Inflammatory macrophage (primary cell): ENCODE data around the gene FHAD1.

Source experiments
- DNase-seq, 2 donors: peaks; one replicate each; pipeline ENCODE4 v3.0.0-alpha.2; 2020 to 2022

The FHAD1 gene

DNA sequence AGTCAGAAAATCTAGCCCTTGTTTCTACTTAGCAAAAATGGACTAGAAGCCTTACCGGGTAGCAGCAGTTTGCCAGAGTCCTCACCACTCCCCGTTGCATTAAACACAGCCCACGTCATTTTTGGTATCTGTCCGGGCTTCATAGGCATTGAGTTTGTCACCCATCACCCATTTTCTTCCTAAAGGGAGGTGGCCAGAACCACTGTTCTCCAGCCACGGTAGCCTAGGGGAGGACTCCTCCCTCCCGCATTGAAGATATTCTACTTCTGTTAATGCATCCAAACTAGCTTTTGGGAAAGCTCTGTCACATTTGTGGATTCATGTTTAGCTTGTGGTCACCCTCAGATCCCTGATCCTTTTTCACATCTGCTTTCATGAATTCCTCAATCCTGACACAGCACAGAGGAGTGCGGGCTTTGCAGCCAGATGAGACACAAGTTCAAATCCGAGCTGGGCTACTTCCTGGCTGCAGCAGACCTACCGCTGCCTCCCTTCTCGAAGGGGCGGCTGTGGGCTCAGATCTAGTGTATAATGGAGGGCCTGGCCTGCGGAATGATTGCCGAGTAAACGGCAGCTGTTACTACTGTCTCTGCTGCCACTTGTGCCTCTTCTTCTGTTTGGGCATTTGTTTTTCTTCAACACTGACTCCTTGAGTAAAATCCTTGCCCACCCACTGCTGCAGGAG lies 99.5 kb downstream of the FHAD1 start:
- peak; percentile 7 to 32 for DNase-seq

DNA sequence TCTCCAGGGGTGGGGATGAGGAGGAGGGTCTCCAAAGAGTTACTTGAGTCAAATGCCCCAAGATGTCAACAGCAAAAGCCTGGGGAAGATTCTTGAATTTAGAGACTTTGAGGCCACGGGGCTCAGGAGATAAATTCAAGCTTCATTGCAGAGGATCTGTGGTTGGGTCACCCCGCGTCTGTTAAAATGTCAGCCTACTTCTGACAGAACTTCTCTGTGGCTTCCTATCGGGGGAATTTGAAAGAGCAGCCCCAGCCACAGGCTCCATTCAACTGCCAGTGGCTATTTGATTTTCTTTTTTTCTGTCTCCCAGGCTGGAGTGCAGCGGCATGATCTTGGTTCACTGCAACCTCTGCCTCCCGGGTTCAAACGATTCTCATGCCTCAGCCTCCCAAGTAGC lies 100.2 kb downstream of the FHAD1 start:
- no peak for DNase-seq

DNA sequence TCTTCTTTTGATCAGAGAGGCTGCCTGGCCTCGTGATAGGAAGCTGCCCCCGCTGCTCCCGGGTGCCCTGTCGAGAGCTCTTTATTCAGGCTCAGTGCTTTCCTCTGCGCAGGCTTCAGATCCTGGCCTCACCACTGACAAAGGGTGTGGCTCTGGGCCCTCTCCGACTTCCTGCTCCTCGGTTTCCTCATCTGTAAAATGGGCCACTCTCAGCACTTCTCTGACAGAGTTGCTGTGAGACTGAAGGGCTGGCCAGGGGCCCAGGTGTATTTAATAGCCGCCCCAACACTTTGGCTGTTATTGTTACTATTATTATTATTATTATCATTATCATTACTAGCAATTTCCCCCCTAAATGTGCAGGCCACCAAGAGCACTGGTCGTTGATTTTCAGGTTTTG lies 101.6 kb downstream of the FHAD1 start:
- DNase-seq = no peak

DNA sequence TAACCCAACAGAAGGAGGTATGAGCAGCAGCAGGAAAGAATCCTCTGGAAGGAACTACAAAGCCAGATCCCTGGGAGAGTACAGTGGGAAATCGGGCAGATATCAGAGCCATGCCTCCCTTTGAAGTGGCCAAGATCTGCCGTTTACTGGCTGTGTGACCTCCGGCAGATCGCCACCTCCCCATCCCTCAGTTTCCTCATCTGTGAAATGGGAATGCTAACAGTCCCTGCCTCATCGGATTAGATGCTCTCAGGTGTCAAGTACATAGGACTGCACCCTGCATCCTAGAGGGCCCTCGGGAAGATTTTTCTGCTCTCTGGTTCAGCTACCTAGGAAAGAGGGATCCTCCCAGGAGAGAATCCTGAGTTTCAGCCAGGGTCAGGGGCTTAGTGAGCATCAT lies 102.1 kb downstream of the FHAD1 start:
- DNase-seq = no peak

DNA sequence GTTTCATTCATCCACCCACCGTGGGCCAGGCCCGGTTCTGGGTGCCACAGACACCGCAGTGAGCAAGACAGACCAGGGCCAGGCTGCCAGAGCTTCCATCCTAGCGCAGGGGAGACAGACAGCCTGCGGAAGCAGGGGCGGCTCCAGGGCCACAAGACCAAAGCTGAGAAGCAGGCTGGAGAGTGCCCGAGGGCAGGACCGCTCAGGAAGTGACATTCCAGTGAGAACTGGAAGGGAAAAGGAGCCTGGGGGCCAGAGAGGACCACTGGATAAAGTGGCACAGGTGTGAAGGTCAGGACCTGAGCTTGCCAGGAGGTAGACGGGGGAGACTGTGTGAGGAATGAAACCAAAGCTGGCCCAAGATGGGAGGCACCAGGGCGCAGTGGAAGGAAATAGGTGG lies 103.1 kb downstream of the FHAD1 start:
- no peak for DNase-seq

DNA sequence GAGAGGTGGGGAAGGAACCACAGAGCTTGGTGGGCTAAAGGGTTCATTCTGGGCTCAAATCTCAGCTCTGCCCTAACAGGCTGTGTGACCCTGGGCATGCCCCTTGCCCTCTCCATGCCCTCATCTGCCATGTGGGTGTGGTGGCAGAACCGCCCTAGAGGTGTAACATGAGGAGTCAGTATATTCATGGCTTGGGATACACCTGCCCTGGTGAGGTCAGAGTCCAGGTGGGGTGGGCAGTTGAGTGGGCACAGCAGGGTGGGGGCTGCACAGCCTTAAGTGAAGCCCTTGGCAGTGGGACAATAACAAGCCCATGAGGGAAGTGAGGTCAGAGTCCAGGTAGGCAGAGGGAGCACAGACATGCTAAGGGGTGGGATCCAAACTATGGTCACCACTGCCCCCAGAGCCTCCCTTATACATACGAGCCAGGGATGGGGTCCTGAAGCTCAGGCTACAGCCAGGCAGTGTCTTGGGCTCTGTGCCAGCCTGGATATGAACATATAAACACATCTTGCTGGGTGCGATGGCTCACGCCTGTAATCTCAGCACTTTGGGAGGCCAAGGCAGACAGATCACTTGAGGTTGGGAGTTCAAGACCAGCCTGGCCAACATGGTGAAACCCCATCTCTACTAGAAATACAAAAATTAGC lies 103.7 kb downstream of the FHAD1 start:
- no peak for DNase-seq

DNA sequence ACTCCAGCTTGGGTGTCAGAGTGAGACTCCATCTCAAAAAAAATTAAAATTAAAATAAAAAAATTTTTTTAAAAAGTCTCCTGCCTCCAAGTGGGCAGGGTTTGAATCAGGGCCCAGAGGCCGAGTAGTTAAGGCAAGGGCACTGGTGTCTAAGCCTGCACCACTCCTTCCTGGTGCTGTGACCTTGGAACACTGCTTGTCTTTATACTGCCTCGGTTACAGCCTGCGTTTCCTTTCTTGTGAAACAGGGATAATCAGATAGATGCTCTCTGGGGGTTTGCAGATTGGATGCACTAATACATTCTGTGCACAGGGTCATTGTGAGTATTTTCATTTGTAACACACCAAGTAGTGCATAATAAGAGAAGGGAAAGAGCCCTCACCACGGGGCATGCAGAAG lies 104.3 kb downstream of the FHAD1 start:
- no peak for DNase-seq

DNA sequence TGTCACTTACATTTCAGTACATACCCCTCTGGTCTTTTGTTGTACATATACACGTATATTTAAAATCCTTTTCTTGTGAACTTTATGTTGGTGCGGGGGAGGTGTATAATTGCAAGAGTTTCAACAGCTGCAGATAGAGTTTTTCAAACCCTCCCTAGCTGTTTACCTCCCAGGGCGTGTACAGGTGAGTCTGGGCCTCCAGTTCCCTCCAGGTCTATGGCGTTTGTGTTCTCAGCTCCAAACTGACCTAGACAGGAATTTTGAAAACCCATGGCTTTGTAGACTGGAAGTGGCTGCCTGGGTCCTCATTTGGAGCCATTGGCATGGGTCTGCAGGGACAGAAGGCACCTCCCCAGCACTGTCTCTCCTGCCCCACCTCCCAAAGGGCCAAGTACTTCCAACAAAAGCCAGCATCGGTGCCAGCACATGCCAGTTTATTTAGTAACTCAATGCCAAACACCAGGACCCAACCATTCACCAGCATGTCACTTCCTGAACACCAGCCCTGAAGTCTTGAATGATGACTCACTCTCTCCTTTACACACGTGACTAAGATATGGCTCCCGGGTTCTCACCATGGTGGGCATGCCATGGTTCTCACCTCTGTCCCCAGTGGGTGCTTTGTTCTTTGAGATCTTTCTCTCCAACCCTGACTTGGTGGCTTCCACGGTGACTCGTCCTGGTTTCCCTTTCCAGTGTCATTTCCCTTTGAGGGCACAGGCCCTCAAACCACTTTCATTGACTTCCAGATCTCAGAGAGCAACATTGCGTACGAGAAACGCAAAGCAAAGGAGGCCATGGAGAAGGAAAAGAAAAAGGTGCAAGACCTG lies 105.3 kb downstream of the FHAD1 start:
- peak; percentile 25 to 33 for DNase-seq

DNA sequence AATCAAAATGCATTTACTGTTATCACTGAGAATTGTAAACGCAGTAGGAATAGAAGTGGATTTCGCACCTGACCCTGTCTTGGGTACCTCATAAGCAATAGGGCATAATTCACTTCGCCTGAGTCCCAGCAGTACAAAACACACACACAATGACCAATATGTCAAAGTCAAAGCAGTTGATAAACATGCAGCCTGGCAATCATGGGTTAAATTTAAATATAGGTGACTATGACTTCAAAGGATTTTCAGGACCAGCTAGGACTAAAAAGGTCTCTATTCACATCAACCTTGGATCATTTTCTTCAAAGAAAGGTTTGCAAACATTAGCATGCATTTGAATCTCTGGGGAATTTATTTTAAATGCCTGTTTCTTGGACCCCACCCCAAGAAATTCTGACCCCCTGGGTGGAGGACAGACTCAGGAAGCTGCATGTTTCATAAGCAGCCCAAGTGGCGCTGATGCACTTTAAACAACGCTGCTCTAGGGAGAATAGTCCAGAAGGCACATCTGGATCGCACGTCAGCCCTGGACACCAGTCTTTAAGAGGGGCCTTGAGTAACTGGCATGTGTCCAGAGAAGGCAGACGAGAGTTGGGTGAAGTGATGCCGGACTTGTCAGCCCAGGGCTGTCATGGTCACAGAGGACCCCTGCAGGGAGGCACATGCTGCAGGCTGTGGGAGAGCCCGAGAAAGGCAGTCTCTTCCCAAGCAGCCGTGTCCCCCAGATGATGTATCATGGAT lies 107.0 kb downstream of the FHAD1 start:
- DNase-seq = no peak

DNA sequence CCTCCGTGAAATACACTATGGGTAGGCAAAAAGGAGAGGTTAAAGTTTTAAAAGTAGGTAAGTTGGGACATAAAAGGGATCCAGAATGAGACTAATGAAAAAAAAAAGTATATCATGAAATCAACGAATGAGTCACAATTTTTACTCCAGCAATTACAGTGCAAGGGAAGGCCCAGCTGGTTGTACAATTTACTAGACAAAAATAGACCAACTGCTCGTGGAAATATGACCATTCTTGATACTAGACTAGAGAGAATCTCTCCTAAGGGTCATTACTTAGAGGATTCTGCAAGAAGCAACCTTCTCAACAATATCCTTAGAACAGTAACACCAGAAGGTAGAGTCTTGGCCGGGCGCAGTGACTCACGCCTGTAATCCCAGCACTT lies 107.5 kb downstream of the FHAD1 start:
- no peak for DNase-seq

DNA sequence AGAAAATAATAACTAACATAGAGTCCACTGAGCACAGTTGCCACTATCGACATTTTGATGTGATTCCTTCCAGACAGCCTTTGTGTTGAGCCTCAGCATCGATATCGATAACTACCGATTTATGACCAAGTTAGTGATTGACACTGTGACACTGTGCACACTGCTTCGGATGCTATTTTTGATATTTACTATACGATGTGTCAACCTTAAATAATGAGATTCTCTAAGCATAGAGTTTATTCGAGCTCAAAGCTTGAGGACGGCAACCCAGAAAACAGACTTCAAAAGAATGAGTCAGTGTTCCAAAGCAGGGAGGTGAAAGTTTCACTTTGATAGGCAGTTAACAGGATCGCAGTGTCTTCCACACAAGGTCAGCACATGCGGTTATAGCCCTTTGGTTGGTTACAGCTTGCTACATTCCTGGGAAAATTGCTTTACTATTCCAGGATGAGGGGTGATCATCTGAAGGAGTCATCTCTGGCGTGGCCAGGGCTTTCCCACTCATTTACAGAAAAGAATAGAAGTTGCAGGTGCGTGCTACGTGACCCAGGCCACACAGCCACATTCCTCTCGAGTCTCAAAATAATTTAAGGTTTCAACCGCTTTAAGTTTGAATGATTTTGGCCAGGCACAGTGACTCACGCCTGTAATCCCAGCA lies 109.1 kb downstream of the FHAD1 start:
- DNase-seq = no peak

DNA sequence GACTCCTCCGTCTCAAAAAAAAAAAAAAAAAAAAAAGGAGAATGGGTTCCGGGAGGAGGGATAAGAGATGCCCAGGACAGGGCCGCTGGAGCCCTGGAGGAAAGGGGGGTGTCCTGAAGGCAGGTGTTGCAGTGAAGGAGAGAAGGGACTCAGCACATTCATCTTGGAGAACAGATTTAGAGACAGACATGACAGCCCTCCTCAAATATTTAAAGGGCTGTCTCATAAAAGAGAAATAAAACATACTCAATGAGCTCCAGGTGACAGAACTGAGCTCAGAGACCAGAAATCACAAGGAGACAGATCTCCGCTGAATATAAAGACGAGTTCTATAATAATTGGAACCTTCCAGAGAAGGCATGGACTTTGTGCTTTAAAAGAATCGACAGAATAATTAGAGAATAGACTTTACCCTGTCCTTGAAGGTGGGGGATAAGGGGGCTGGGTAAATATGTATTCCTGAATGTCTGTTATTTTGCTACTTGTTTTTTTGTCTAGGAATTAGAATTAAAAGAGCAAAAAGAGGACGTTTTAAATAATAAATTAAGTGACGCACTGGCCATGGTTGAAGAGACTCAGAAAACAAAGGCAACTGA lies 110.7 kb downstream of the FHAD1 start:
- no peak for DNase-seq

DNA sequence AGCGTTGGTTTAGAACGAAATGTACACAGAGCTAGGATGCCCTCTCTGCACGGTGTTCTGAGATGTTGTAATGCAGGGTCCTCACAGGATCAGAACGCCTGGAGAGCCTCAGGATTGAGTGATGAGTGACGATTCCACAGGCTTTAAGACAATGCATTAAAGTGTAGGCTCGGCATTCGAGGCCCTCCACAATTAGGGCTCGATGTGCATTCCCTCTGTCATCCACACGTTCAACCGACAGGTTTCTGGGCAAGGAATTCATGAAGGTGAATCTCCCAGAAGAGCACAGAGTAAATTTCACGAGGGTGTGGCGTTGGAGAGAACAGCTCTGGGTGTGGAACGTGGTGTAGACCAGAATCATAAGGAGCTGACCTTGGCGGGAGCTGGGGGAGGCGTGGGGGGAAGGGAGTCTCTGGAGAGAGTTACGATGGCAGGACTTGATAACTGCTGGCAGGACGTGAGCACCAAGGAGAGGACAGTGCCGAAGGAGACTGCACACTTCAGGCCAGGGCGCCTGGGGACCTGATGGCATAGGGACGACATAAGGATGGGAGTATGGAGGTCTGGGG lies 111.6 kb downstream of the FHAD1 start:
- DNase-seq = no peak

DNA sequence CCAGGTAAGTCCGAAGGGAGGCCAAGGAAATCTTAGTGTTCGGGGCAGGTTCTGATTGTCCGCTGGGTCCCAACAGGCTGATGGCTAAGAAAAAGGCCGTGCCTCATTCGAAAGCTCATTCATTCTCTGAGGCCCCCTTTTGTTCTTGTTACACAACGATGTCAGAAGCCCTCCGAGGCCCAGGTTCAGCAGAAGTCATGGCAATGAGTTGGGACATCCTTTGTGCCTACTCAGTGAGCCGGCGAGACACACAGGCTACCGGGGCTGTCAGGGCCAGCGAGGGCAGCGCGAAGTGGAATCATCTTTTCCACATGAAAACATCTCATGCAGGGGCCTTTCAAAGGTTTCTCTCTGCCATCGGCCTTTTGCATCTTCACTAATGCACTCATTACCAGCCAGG lies 113.7 kb downstream of the FHAD1 start:
- DNase-seq = no peak

DNA sequence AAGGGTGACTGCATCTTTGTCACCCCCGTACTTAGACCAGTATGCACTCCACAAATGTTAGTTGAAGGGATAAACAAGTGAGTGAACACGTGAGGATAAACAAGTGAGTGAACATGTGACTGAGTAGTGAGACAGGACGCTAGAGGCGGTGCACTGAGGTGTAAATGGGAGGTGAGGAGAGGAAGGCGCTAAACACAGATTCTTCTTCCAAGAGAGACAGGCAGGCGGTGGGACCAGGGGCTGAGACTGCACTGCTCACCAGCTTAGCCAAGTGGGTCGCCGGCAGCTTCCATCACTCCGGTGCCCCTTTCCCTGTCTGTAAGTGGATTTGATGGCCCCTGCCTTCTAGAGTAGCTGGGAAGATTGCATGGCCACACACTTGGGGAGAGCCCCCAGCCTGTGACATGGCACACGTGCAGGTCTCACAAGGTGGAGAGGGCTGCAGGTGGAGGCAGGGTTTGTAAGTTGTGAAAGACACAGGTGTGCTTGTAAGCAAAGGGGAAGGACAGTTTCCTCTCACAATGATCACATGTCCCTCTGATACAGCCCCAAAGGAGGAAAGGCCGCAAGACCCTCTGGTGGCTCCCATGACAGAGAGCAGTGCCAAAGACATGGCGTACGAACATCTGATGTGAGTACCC lies 115.2 kb downstream of the FHAD1 start:
- DNase-seq = no peak

DNA sequence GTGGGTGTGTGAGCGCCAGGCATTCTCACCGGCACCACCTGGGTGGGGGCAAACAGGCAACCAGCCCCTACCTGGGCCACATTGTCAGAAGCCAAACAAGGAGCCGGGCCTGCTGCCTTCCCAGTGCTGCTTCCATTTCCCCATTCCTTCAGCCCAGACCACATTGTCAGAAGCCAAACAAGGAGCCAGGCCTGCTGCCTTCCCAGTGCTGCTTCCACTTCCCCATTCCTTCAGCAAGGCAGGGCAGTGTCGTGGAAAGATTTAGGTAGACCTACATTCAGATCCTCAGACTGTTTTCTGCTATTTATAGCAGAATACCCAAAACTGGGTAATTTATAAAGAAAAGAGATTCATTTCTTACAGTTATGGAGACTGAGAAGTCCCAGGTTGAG lies 115.7 kb downstream of the FHAD1 start:
- peak; percentile 8 to 34 for DNase-seq

DNA sequence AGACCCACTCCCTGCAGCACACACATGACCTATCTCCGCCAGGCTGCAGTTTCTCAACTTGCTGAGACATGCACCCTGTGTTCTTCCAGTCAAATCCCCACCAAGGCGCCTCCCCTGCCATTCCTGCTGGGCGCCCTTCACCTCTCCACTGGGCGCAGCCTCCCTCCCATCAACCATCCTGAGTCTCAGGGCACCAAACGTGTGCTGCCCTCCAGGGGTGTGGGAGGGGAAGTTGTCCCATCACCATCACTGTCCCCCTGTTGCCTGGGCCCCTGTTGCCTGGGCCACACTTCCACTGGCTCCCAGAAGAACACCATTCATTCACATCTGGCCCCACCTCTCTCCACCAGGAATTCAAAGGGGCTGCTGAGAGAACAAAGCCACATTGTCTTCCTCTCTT lies 117.7 kb downstream of the FHAD1 start:
- DNase-seq = no peak

DNA sequence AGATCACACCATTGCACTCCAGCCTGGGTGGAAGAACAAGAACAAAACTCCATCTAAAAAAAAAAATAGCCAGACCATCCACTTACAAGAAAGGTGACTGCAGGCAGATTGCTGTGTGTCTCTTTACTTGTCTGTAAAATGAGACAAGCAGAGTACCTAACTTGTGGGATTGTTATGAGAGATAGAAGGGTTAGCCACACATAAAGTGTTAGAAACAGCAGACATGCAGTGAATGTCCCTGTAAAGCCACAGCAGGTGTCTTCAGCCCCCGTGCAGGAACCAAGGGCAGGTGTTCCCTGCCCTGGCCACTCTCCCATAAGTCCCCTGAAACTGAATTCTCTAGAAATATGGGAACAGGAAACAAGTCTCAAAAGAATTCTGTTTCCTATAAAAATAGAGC lies 121.9 kb downstream of the FHAD1 start:
- DNase-seq = no peak

DNA sequence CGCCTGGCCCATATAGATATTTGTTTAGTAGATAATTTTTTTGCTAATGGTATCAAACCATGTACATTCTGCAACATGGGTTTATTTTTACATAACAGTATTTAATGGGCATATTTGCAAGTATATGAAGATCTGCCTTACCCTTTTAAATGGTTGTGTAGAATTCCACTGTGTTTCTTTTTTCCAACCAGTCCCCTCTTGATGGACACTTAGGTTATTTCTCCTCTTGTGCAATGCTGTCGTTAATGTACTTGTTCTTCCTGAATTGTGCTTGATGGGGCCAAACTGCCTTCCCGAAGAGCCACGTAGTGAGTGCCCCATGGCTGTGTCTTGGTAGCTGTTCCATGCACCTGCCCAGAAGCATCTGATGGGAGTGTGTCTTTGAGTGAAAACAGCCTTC lies 123.2 kb downstream of the FHAD1 start:
- no peak for DNase-seq

DNA sequence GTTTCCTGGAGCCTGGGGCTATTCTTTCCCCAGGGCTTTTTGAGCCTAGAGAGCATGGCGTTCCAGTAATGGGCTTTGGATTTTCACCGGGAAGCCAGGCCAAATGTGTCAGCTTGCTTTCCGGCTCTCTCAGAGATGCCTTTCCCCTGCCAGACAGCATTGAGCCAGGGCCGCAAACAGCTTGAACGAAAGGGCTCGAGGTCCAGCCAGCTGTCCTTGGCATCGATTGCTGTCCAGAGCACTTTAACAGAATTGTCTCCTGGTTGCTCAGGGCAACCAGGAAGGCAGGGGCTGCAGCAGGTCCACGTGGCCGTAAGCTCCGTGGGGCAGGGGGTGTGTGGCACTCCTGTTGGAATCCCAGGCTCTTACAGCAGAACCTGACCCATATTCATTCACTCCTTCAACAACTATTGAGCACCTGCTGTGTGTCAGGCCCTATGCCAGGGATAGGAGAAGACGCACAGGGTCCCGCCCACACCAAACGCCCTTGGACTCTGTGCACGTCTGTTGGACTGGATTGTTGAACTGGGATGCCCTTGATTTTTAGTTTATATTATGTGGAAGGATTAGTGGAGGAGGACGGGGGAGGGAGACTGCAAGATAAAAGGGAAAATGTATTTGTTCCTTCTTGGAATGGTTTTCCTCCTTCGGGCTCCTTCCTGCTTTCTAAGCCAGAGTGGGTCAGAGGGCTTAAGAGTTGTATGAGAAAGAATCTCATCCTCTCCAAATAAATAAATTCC lies 123.9 kb downstream of the FHAD1 start:
- no peak for DNase-seq
